Psoas muscle (tissue), 8 donors: ENCODE results near the gene TSHZ2. TPM values are rescaled to one million over a fixed set of nuclear protein-coding genes. Genes with fewer than 3 reads are reported as not detected.

Source experiments
- ATAC-seq, 4 donors: fragments of 200-7000 bp; cut with Tn5 transposase; one replicate each; pipeline ENCODE4 v1.9.1; 2020; ENCODE audit warnings: moderate library complexity in 3 of 4, mild to moderate bottlenecking in 2 of 4
- DNase-seq, 2 donors: peaks; one replicate each; pipeline ENCODE4 v3.0.0-alpha.2; 2020
- H3K27ac ChIP-seq: fragments of 200-600 bp; one replicate; pipeline ENCODE4 v1.8.0; 2022
- H3K27me3 ChIP-seq, 3 donors: fragments of 200-600 bp in 1 of 3; one replicate each; pipeline versions ENCODE4 v1.6.1 to v1.8.0; 2013 to 2022; ENCODE audit warnings: low read length in 2 of 3, mild to moderate bottlenecking in 2 of 3, moderate library complexity in 1 of 3; ENCODE audit not compliant: insufficient read depth in 3 of 3
- H3K36me3 ChIP-seq, 2 donors: fragments of 200-600 bp in 1 of 2; one replicate each; pipeline versions ENCODE4 v1.6.1 to v1.8.0; 2013 to 2022; ENCODE audit warnings: low read depth in 1 of 2, mild to moderate bottlenecking in 1 of 2, moderate library complexity in 1 of 2; ENCODE audit not compliant: insufficient read depth in 1 of 2
- H3K4me1 ChIP-seq: fragments of 200-600 bp; one replicate; pipeline ENCODE4 v1.8.0; 2022
- H3K4me3 ChIP-seq: fragments of 200-600 bp; one replicate; pipeline ENCODE4 v1.8.0; 2022; ENCODE audit warnings: mild to moderate bottlenecking
- H3K9me3 ChIP-seq: fragments of 200-600 bp; one replicate; pipeline ENCODE4 v1.8.0; 2022
- CTCF ChIP-seq: fragments of 200-600 bp; IDR thresholded peaks from one replicate; pipeline ENCODE4 v1.8.0; 2022; ENCODE audit warnings: antibody characterized with exemption
- WGBS, 3 donors: extraction: QIAGEN DNeasy Blood & Tissue Kit; methylation state at CpG; one replicate each; pipeline versions ENCODE4 v1.1.6 to v1.1.7; 2013; 5-methylcytosine and 5-hydroxymethylcytosine counted together
- intact Hi-C, 2 donors: fragments of 100-400 bp; cut with DNase I; formaldehyde crosslinking; loops; one replicate each; pipeline versions ENCODE4 v1.11.0 to v1.14.2; 2022
- polyA plus RNA-seq, 3 donors: library from polyadenylated mRNA; stranded (reverse); fragments of 200-250 nt; gene quantifications; one replicate each; pipeline ENCODE4 v1.2.3, GENCODE V29; 2013
- total RNA-seq, 4 donors: library from RNA; stranded (reverse); fragmentation: NEBNext Ultra II Directional in 2 of 4; extraction: Animal tissue kit (Norgen Biotek cat#: 25700) in 2 of 4; gene quantifications; one replicate each; pipeline versions ENCODE4 v1.2.1 to v1.2.4, GENCODE V29; 2021 to 2023
- donor health status: healthy with polysubstance abuse.
- donor health status: DM: no; HTN: no; CAD: no; lungs with moderate emphysema.
- donor health status: Bipolar disorder and iron deficiency.
- donor health status: healthy.
- donor health status: DM: yes; HTN: yes; CAD: no.
- donor health status: DM: no; HTN: no; CAD: no.
- donor health status: DM: no; HTN: no; CAD: no.
- donor health status: DM: yes; HTN: yes; CAD: no.

TSHZ2 gene
- total and polyA plus RNA-seq, 7 donors = 0.39 to 7.5 (median 1.9) TPM

GRCh38 chr20:53175135-53175780 lies 203.1 kb downstream of the TSHZ2 start:
- Histone ChIP-seq H3K36me3 (no peaks in the 10 kb centered on the region), H3K9me3 (no peaks in the 10 kb centered on the region), H3K4me3 (no peak overlapping the region), H3K4me1 (no peaks in the 10 kb centered on the region), H3K27ac (no peak overlapping the region), H3K27me3 (no peaks in the 10 kb centered on the region)
- no peak for TF ChIP-seq CTCF
- intact Hi-C loops = no loop called here
- 81 to 85% (median 81%) methylated on average over 11 to 12 of the region's 12 CpGs for WGBS, 3 donors
- ATAC-seq = no peak
- DNase-seq = no peak

- 40 to 52% (median 41%) methylated on average over 3 of the region's 3 CpGs for WGBS, 3 donors
- TF ChIP-seq CTCF = no peak
- intact Hi-C loops = no loop called here
- ATAC-seq = no peak
- no peak for DNase-seq
- Histone ChIP-seq H3K27me3 (peaks cover 0 to 4% (median 0%) of the 10 kb centered on the region in 3 donors), H3K4me3 (no peak overlapping the region), H3K27ac (no peak overlapping the region), H3K4me1 (no peaks in the 10 kb centered on the region), H3K36me3 (no peaks in the 10 kb centered on the region), H3K9me3 (no peaks in the 10 kb centered on the region)
Observed at GRCh38 chr20:53176134-53176533, 204.0 kb downstream of the TSHZ2 start.

- Histone ChIP-seq H3K4me1 (no peaks in the 10 kb centered on the region), H3K27ac (no peak overlapping the region), H3K9me3 (no peaks in the 10 kb centered on the region), H3K36me3 (no peaks in the 10 kb centered on the region), H3K27me3 (peaks cover 0 to 4% (median 0%) of the 10 kb centered on the region in 3 donors), H3K4me3 (no peak overlapping the region)
- WGBS, 3 donors = 91 to 96% (median 94%) methylated on average over 2 of the region's 2 CpGs
- no peak for ATAC-seq
- intact Hi-C loops = no loop called here
- no peak for DNase-seq
- TF ChIP-seq CTCF = no peak
Observed at GRCh38 chr20:53177687-53178086, 205.5 kb downstream of the TSHZ2 start.

GRCh38 chr20:53179749-53180148 lies 207.6 kb downstream of the TSHZ2 start:
- intact Hi-C loops = no loop called here
- DNase-seq = no peak
- no peak overlapping the region for H3K27ac ChIP-seq
- ATAC-seq = no peak
- no peaks in the 10 kb centered on the region for H3K36me3 ChIP-seq
- H3K4me1 ChIP-seq = no peaks in the 10 kb centered on the region
- whole genome bisulfite sequencing, 3 donors = 87 to 89% (median 87%) methylated on average over 10 of the region's 10 CpGs
- no peak overlapping the region for H3K4me3 ChIP-seq
- peaks cover 0 to 4% (median 0%) of the 10 kb centered on the region in 3 donors for H3K27me3 ChIP-seq
- H3K9me3 ChIP-seq = no peaks in the 10 kb centered on the region
- no peak for TF ChIP-seq CTCF

GRCh38 chr20:53180928-53181362 lies 208.8 kb downstream of the TSHZ2 start:
- Histone ChIP-seq H3K4me1 (no peaks in the 10 kb centered on the region), H3K9me3 (no peaks in the 10 kb centered on the region), H3K27ac (no peak overlapping the region), H3K27me3 (peaks cover 0 to 4% (median 0%) of the 10 kb centered on the region in 3 donors), H3K36me3 (no peaks in the 10 kb centered on the region), H3K4me3 (no peak overlapping the region)
- WGBS, 3 donors = 78 to 84% (median 79%) methylated on average over 4 of the region's 4 CpGs
- DNase-seq (no peak), ATAC-seq (no peak)
- TF ChIP-seq CTCF = no peak
- intact Hi-C loops = no loop called here
